ENCODE data around the gene COL12A1. TPM values are rescaled to one million over a fixed set of nuclear protein-coding genes. Genes with fewer than 3 reads are reported as not detected.

Gene COL12A1
- total and polyA plus RNA-seq, 11 donors: 3.1 to 26.8 (median 18.5) TPM

GRCh38 chr6:75213732-75214131 is 7.9 kb upstream of the COL12A1 start:
- peak overlapping the region in 1 of 12 donors; percentile 12 for H3K27ac ChIP-seq
- TF ChIP-seq, protein P1, sequence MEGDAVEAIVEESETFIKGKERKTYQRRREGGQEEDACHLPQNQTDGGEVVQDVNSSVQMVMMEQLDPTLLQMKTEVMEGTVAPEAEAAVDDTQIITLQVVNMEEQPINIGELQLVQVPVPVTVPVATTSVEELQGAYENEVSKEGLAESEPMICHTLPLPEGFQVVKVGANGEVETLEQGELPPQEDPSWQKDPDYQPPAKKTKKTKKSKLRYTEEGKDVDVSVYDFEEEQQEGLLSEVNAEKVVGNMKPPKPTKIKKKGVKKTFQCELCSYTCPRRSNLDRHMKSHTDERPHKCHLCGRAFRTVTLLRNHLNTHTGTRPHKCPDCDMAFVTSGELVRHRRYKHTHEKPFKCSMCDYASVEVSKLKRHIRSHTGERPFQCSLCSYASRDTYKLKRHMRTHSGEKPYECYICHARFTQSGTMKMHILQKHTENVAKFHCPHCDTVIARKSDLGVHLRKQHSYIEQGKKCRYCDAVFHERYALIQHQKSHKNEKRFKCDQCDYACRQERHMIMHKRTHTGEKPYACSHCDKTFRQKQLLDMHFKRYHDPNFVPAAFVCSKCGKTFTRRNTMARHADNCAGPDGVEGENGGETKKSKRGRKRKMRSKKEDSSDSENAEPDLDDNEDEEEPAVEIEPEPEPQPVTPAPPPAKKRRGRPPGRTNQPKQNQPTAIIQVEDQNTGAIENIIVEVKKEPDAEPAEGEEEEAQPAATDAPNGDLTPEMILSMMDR (IDR thresholded peaks at IDR 0.05): no peak
- TF ChIP-seq POLR2A (IDR thresholded peaks at IDR 0.05): no peak
- no peak for DNase-seq

DNA sequence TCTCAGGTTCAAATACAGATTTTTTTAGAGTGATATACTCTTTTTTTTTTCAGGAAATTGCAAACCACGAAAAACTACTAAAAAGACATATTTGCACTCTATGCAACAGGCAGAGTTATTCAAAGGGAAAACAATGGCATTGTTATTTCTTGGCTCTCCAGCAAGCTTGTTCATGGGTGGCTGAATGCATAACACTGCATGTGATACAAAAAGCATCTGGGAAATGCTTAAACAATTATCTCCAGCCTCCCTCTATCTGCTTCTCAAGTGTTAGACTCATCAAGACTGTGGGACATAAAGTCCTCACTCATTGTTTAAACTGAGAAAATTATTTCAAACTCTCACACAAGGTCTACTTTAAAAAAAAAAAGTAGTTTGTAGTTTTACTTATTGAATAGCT is 7.3 kb upstream of the COL12A1 start:
- peaks cover 0 to 8% (median 2%) of the 10 kb centered on the region in 9 donors for H3K27me3 ChIP-seq
- peak overlapping the region in 1 of 12 donors; percentile 12 for H3K27ac ChIP-seq
- peaks cover 3 to 49% (median 34%) of the 10 kb centered on the region in 12 donors for H3K4me1 ChIP-seq
- WGBS, 4 donors: 13 to 30% (median 22%) methylated on average over 1 of the region's 1 CpG
- no peaks in the 10 kb centered on the region for H3K36me3 ChIP-seq
- no peaks in the 10 kb centered on the region for H3K9me3 ChIP-seq
- TF ChIP-seq, protein P1 (IDR thresholded peaks at IDR 0.05): no peak
- no peak for TF ChIP-seq POLR2A (IDR thresholded peaks at IDR 0.05)
- intact Hi-C loops (cut with DNase I): loop anchor here in 6 of 10 donors (5.0 to 10.0 kb wide), 8 partner anchors 1118 to 1541 kb away; no protein-coding TSS in a partner anchor
- DNase-seq (no peak), ATAC-seq (peak in 1 of 4 donors; percentile 34)
- H3K4me3 ChIP-seq: no peak overlapping the region

More at GRCh38 chr6:75213732-75214131, 7.9 kb upstream of the COL12A1 start:
- intact Hi-C loops (cut with DNase I): loop anchor here in 6 of 10 donors (5.0 to 10.0 kb wide), 8 partner anchors 1119 to 1541 kb away; no protein-coding TSS in a partner anchor
- ATAC-seq: no peak
- 79 to 100% (median 89%) methylated on average over 2 of the region's 2 CpGs for WGBS, 4 donors
- Histone ChIP-seq H3K9me3 (no peaks in the 10 kb centered on the region), H3K36me3 (no peaks in the 10 kb centered on the region), H3K4me1 (peaks cover 3 to 43% (median 29%) of the 10 kb centered on the region in 12 donors), H3K27me3 (peaks cover 0 to 1% (median 0%) of the 10 kb centered on the region in 9 donors), H3K4me3 (no peak overlapping the region)

- Histone ChIP-seq H3K4me3 (no peak overlapping the region), H3K27me3 (peaks cover 0 to 16% (median 7%) of the 10 kb centered on the region in 9 donors), H3K9me3 (no peaks in the 10 kb centered on the region), H3K36me3 (no peaks in the 10 kb centered on the region), H3K4me1 (peaks cover 0 to 44% (median 29%) of the 10 kb centered on the region in 12 donors), H3K27ac (peak overlapping the region in 1 of 12 donors; percentile 23)
- no peak for ATAC-seq
- intact Hi-C loops (cut with DNase I): loop anchor here in 6 of 10 donors (5.0 to 10.0 kb wide), 8 partner anchors 1117 to 1540 kb away; no protein-coding TSS in a partner anchor
- WGBS, 4 donors: 24 to 40% (median 31%) methylated on average over 3 of the region's 3 CpGs
- no peak for DNase-seq
- TF ChIP-seq, protein P1 (IDR thresholded peaks at IDR 0.05): no peak
- TF ChIP-seq POLR2A (IDR thresholded peaks at IDR 0.05): no peak
Measured at GRCh38 chr6:75211920-75212590, 6.2 kb upstream of the COL12A1 start.
